Hepatic stellate cell (primary cell): ENCODE data around the gene SNCG.
"Not testable (repeated sequence)": the region's sequence is repeated elsewhere in the genome, so short reads cannot be mapped to it uniquely, and the experiment has no call there.

Experiments
- DNase-seq: peaks from one replicate; pipeline ENCODE4 v3.0.0; 2011; ENCODE audit warnings: low spot score

SNCG gene

GRCh38 chr10:86958116-86958900 is at the start of gene SNCG:
SNCG (plus strand) TSS chr10:86958599; CDS start chr10:86958698, 99 bp downstream.
- DNase-seq: no peak

- no peak for DNase-seq
Measured at GRCh38 chr10:86914734-86915133, 43.7 kb upstream of the SNCG start.

GRCh38 chr10:86918022-86918471 is 40.4 kb upstream of the SNCG start:
- no peak for DNase-seq

GRCh38 chr10:86922553-86922961 is 35.8 kb upstream of the SNCG start:
- DNase-seq: no peak

- no peak for DNase-seq
Measured at GRCh38 chr10:86929468-86930380, 28.7 kb upstream of the SNCG start.

DNA sequence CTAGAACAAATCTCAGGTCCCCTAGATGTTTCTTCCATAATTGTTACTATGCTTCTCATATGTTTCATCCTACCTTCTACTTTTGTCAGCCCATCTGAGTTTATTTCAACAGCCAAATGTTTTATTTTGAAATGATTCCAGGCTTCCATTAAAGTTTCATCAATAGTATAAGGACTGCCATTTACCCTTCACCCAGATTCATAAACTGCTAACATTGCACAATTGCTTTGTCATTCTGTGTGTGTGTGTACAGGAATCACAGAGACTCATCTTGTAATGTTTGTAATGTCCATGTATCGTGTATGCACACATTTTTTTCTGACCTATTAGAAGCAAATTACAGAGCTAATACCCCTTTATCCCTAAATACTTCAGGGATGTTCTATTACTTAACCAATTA is 26.5 kb upstream of the SNCG start:
- DNase-seq: no peak

- no peak for DNase-seq
Measured at GRCh38 chr10:86932674-86933073, 25.7 kb upstream of the SNCG start.

GRCh38 chr10:86934162-86934711 is 24.2 kb upstream of the SNCG start:
- DNase-seq: not testable (repeated sequence)

DNA sequence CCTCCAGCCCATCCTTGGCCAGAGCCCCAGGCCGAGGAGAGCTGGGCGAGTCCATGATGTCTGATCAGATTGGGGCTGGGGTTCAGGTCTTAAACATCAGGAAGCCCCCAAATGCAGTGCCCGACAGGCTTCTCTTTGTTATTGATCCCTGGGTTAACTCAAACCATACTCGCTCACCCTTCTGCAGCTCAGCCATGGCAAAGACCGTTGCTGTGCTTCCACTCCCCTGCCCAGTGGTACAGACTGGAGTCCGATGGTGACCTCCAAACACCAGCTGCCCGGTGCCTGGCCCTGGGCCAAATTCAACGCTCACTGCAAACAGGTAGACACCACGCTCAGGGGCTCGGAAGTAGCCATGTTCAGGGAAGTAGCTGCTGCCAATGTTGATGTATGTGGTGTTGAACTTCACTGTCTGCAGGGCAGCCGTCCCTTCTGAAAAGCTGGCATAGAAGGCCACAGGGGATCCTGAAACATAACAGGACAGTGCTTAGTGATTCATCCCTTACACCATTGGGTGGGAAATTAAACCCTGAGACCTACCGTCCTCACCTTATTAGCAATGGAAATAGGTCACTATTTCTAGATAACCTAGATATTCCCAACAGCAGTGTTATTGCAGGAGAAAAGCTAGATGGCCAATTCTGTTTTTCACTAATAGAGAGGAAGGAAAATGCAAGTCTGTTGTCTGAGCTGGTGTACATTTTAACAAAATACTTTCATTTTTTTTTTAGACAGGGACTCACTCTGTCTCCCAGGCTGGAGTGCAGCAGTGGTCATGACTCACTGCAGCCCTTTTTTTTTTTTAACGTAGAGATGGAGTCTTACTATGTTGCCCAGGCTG is 21.5 kb upstream of the SNCG start:
- DNase-seq: no peak

DNA sequence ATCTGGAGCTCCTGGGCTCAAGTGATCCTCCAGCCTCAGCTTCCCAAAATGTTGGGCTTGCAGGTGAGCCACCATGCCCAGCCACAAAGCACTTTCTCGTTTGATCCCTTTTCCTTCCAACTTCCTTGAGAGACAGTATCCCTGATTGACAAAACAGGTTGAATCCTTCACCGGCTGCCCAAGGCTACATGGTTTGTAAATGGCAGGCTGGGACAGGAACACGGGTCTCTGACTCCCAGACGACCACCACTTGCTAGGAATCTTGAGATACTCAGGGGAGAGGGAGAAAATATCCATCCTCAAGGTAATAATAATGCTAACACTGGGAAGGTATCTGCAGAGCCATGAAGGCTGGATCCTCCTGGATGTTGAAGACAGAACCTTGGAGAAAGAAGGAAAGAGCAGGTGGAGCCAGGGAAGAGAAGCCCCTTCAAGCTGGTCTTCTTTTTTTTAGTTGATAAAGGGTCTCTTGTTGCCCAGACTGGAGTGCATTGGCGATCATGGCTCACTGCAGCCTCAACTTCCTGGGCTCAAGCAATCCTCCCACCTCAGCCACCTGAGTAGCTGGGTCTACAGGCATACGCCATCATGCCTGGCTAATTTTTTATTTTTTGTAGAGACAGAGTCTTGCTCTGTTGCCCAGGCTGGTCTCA is 20.8 kb upstream of the SNCG start:
- no peak for DNase-seq

GRCh38 chr10:86938260-86938659 is 20.1 kb upstream of the SNCG start:
- no peak for DNase-seq

- not testable (repeated sequence) for DNase-seq
Measured at GRCh38 chr10:86940076-86940475, 18.3 kb upstream of the SNCG start.

GRCh38 chr10:86940677-86941076 is 17.7 kb upstream of the SNCG start:
- no peak for DNase-seq

- no peak for DNase-seq
Measured at GRCh38 chr10:86941426-86941825, 17.0 kb upstream of the SNCG start.

- no peak for DNase-seq
Measured at GRCh38 chr10:86941991-86942421, 16.4 kb upstream of the SNCG start.

DNA sequence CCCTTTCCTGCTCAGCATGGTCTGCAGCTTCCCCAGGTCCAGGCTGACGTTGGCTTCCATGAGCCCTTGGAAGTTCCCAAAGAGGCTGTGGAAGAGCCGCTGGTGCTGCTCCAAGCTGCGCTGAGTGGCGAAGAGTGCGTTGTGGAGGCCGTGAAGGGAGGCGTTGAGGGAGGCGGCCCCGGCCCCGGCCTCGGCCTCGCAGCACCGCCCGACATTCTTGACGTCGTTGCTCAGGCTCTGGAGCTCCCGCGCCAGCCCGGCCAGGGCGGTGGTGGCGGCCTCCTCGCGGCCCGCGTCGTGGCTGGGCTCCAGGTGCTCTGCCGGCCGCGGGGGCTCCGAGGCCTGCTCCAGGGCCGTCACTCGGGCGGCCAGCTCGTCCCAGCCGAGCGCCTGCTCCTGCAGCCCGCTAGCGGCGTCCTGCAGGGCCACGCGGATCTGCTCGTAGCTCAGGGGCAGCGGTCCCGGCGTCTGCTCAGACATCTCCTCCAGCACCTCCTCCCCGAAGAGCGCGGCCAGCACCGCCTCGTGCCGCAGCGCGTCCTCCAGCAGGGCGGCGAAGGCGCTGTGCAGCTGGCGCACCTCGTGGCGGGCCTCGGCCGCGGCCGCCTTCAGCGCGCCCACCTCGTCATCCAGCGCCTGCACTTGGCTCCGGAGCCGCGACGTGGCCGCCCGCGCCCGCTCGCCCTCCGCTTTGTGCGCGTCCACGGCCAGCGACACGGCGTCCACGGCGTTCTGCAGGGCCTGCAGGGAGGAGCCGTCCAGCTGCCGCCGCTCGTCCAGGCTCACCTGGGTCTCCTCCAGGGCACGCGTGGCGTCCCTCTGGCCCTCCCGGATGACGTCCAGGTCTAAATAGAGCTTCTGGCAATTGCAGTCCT is 15.7 kb upstream of the SNCG start:
- DNase-seq: no peak

GRCh38 chr10:86943316-86944030 is 14.9 kb upstream of the SNCG start:
- no peak for DNase-seq

- no peak for DNase-seq
Measured at GRCh38 chr10:86944031-86944419, 14.4 kb upstream of the SNCG start.

DNA sequence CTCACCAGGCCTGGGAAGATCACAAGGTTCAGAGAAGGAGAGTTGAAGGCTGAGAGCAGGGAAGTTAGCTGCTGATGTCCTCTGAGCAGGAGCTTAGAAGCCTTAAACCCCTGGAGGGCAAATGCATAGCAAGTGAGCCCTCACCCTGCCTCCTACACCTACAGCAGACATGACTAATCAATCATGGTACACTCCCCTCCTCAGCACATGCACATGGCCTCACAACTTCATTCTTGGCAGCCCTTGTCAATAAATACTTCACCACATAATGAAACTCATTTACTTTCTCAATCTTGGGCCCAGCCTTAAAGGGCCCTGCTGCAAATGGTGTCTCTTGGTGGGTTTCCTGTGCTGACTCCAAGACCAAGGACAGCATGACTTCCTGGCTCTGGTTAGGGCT is 13.9 kb upstream of the SNCG start:
- DNase-seq: no peak

DNA sequence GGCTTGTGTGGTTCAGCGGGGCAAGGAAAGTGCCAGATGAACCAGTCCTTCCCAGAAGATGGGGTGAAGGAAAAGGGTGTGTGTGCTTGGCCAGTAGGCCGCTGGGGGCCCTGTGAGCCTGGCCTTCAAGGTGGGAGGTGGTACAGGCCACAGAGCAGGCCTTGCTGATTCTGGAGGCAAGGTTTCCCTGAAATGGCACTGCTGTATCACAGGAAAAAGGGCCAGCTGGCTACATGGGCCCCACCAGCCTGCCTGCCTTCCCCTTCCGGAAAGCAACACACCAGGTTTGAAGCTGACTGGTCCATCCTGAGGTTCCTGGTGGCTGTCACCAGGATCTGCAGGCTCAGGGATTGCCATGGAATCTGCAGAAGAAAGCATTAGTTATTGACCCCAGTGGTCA is 13.5 kb upstream of the SNCG start:
- DNase-seq: no peak
